8988T (cell line): ENCODE results near the gene CAVIN2.

Experiments
- DNase-seq: peaks from one replicate; pipeline ENCODE4 v3.0.0; 2011

Gene CAVIN2

GRCh38 chr2:191838526-191838925 lies 8.4 kb downstream of the CAVIN2 start:
- DNase-seq: no peak

GRCh38 chr2:191836853-191837769 lies 9.8 kb downstream of the CAVIN2 start:
- DNase-seq: no peak

- DNase-seq: no peak
Measured at GRCh38 chr2:191836471-191836852, 10.4 kb downstream of the CAVIN2 start.

GRCh38 chr2:191835539-191836350 lies 11.1 kb downstream of the CAVIN2 start:
- no peak for DNase-seq

- DNase-seq: no peak
Measured at GRCh38 chr2:191835100-191835499, 11.8 kb downstream of the CAVIN2 start.

- no peak for DNase-seq
Measured at GRCh38 chr2:191833356-191833755, 13.5 kb downstream of the CAVIN2 start.

- DNase-seq: no peak
Measured at GRCh38 chr2:191832668-191833067, 14.2 kb downstream of the CAVIN2 start.

GRCh38 chr2:191831410-191831994 lies 15.4 kb downstream of the CAVIN2 start:
- DNase-seq: no peak

- DNase-seq: no peak
Measured at GRCh38 chr2:191824398-191824797, 22.5 kb downstream of the CAVIN2 start.

GRCh38 chr2:191821078-191821477 lies 25.8 kb downstream of the CAVIN2 start:
- no peak for DNase-seq

GRCh38 chr2:191818725-191819350 lies 28.1 kb downstream of the CAVIN2 start:
- DNase-seq: no peak

- no peak for DNase-seq
Measured at GRCh38 chr2:191818133-191818532, 28.8 kb downstream of the CAVIN2 start.

- no peak for DNase-seq
Measured at GRCh38 chr2:191815010-191815409, 31.9 kb downstream of the CAVIN2 start.

- DNase-seq: no peak
Measured at GRCh38 chr2:191813943-191814342, 32.9 kb downstream of the CAVIN2 start.

- DNase-seq: no peak
Measured at GRCh38 chr2:191811807-191812602, 34.9 kb downstream of the CAVIN2 start.

GRCh38 chr2:191806396-191806795 lies 40.5 kb downstream of the CAVIN2 start:
- DNase-seq: no peak

- no peak for DNase-seq
Measured at GRCh38 chr2:191804766-191805165, 42.1 kb downstream of the CAVIN2 start.

- no peak for DNase-seq
Measured at GRCh38 chr2:191803007-191803406, 43.9 kb downstream of the CAVIN2 start.

- no peak for DNase-seq
Measured at GRCh38 chr2:191802180-191802579, 44.7 kb downstream of the CAVIN2 start.

- no peak for DNase-seq
Measured at GRCh38 chr2:191800874-191801273, 46.0 kb downstream of the CAVIN2 start.

- no peak for DNase-seq
Measured at GRCh38 chr2:191799526-191799925, 47.4 kb downstream of the CAVIN2 start.
